Measurements from ENCODE around the gene P2RX7. TPM values are rescaled to one million over a fixed set of nuclear protein-coding genes. Genes with fewer than 3 reads are reported as not detected.
"Not testable (repeated sequence)": the region's sequence is repeated elsewhere in the genome, so short reads cannot be mapped to it uniquely, and the experiment has no call there.

The P2RX7 gene
- total RNA-seq, 1 experiment from 2014 or later, result 0.55 TPM

GRCh38 chr12:121229826-121230537 is 97.3 kb downstream of the P2RX7 start:
- ATAC-seq (peak; percentile 88), DNase-seq (ENCODE audit: low spot score) (peak; percentile 90)
- POLR2A ChIA-PET; H3K27ac Mint-ChIP-seq; H3K4me1 Mint-ChIP-seq; H3K9me3 Mint-ChIP-seq; H3K27me3 Mint-ChIP-seq (ENCODE audit: low read depth); H3K4me3 Mint-ChIP-seq; H3K36me3 Mint-ChIP-seq: not testable (repeated sequence)
- CTCF ChIA-PET, result interaction anchor here (0.5 to 1.5 kb wide), 6 partner anchors 9 to 1028 kb away, joined by 3 to 6 read pairs (median 4); no protein-coding TSS in a partner anchor
- TF ChIP-seq CTCF (IDR thresholded peaks at IDR 0.05) (peak; percentile 89), HMGXB4 (CRISPR knock-in tag; IDR thresholded peaks at IDR 0.05) (0 out of 2 replicates have a peak, but pooled peaks have one; percentile 24), ZNF232 (CRISPR knock-in tag; IDR thresholded peaks at IDR 0.05) (0 out of 2 replicates have a peak, but pooled peaks have one; percentile 22), SP1 (CRISPR knock-in tag; conservative IDR thresholded peaks at IDR 0.05) (0 out of 2 replicates have a peak, but pooled peaks have one; percentile 27), TCF7 (CRISPR knock-in tag; IDR thresholded peaks at IDR 0.05; ENCODE audit: low read depth) (0 out of 2 replicates have a peak, but pooled peaks have one; percentile 30)

- Mint-ChIP-seq H3K4me3 (no peak overlapping the region), H3K36me3 (peaks cover 7% of the 10 kb centered on the region; the same call in 1 of the 2 replicates), H3K9me3 (no peaks in the 10 kb centered on the region), H3K27ac (no peak overlapping the region), H3K4me1 (peaks cover 2% of the 10 kb centered on the region; the same call in 1 of the 2 replicates), H3K27me3 (ENCODE audit: low read depth) (no peaks in the 10 kb centered on the region)
- CTCF ChIA-PET, result interaction anchor here (0.5 to 1.5 kb wide), 10 partner anchors 8 to 225 kb away, joined by 3 to 6 read pairs (median 4); partner anchors contain the start of gene P2RX7
- peak; percentile 58 for ATAC-seq
- POLR2A ChIA-PET, result interaction anchor here (0.6 kb wide), 1 partner anchor 172 kb away, joined by 3 read pairs; no protein-coding TSS in a partner anchor
- DNase-seq (ENCODE audit: low spot score), result no peak
- TF ChIP-seq GRHL2 (CRISPR knock-in tag; IDR thresholded peaks at IDR 0.05; ENCODE audit: insufficient replicate concordance, severe bottlenecking) (no peak), USF1 (CRISPR knock-in tag; IDR thresholded peaks at IDR 0.05) (no peak), ZNF396 (CRISPR knock-in tag; IDR thresholded peaks at IDR 0.05; ENCODE audit: borderline replicate concordance) (no peak), ATF3 (CRISPR knock-in tag; conservative IDR thresholded peaks at IDR 0.05) (no peak), AFF4 (CRISPR knock-in tag; IDR thresholded peaks at IDR 0.05; ENCODE audit: borderline replicate concordance) (no peak), NR3C1 (CRISPR knock-in tag; conservative IDR thresholded peaks at IDR 0.05; ENCODE audit: low read depth) (no peak), ZNF671 (CRISPR knock-in tag; IDR thresholded peaks at IDR 0.05) (no peak), ERG (CRISPR knock-in tag; IDR thresholded peaks at IDR 0.05) (no peak), ZNF512 (CRISPR knock-in tag; IDR thresholded peaks at IDR 0.05; ENCODE audit: borderline replicate concordance) (no peak), CREM (CRISPR knock-in tag; IDR thresholded peaks at IDR 0.05) (no peak), NR1H2 (CRISPR knock-in tag; IDR thresholded peaks at IDR 0.05) (no peak), STAT6 (CRISPR knock-in tag; conservative IDR thresholded peaks at IDR 0.05; ENCODE audit: low read depth) (no peak), ZNF121 (CRISPR knock-in tag; IDR thresholded peaks at IDR 0.05) (no peak)
Observed at GRCh38 chr12:121230538-121230907, 97.8 kb downstream of the P2RX7 start.
